Stimulated activated CD4-positive, alpha-beta T cell treated with anti-CD3 and anti-CD28 coated beads, Interleukin-1b, Interleukin-23, amount 100 ng/mL, for 24 hours (primary cell): ENCODE results near the gene SMIM20.
A peak's percentile ranks its signal among the peaks of the same experiment; 100 is the strongest.

ENCODE experiments used
- DNase-seq, 4 experiments: peaks; one replicate each; pipeline ENCODE4 v3.0.0-alpha.2; 2020; ENCODE audit warnings: low read depth in 4 of 4, low spot score in 1 of 4

The SMIM20 gene

DNA sequence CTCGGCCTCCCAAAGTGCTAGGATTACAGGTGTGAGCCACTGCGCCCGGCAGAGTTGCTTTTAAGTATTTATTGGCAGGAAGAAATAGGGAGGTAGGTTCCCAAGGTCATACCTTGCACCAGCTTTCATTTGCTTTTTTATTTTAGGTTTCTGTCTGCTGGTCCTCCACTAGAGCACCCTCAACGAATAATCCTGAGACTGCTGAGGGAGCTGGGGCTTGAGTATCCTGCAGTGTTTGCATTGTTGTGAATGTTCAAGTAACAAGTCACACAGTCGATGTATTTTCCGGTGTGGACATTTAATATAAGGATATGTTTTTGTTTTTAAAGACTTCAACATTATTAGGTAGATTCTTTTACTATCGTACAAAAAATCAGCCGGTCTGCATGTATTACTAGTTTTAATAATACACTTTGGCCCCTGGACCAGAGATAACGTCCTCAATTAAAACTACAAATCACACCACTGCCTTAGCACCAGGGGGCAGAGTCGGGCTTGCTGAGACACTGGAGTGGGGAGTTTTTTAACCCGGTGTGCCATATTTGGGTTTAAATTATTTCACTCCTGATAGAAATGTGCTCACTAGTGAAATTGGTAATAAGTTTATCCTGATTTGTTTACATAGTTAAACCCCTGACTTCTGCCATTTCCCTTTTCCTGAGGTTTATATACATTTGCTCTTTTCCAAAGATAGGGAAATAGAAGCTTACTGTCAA, 11.6 kb downstream of the SMIM20 start:
- no peak for DNase-seq

DNA sequence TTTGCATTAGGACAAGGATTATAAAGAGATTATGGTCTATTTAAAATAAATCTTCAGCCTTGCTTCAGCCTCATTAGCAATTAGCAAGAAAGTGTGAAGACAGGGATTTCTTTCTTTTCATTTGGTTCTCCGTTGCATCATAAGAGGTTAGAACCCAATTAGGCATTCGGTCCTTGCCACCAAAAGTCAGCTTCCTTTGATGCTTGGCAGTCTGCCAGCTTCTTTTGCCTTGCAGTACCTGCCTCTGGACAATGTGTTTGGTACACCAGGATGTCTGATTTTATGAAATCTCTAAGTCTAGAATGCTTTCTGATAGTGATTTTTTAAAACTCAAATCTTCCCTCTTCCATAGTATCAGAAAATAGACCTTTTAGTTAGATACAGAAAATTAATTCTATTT, 12.4 kb downstream of the SMIM20 start:
- no peak for DNase-seq

DNA sequence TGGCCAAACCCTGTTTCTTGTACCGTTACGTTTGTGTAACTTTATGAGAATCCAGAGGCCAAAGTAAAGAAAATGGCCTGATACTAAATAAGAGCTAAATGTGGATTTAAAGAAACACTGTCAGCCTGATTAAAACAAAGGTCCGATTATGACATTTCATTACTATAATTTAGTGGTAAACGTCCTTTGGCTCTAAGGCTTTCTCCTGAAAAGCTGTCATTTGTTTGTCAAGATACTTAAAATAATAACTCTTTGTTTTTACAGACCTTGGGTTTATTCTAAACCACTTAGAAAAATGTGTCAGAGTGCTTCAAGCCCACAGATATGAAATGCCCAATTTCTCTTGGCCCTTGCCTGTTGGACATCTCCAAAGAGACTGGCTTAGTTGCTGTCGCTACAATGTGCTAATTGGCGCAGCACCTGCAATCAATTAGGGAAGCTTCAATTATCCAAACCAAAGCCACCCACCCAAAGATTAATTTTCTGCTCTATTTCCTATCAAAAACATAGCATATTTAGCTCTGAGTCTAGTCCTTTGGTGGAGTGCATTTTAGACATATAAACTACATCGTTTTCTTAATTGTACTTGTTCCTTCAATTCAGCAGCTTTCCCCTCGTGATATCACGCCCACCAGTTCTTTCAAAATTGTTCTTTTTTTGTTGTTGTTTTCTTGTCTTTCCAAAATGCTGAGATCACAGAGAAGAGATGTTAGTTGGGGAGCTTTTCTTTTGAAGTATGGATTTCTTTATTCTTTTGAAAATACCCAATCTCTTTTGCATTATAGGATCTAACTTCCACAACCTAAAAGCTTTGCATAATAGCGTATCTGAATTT, 13.6 kb downstream of the SMIM20 start:
- DNase-seq = no peak

DNA sequence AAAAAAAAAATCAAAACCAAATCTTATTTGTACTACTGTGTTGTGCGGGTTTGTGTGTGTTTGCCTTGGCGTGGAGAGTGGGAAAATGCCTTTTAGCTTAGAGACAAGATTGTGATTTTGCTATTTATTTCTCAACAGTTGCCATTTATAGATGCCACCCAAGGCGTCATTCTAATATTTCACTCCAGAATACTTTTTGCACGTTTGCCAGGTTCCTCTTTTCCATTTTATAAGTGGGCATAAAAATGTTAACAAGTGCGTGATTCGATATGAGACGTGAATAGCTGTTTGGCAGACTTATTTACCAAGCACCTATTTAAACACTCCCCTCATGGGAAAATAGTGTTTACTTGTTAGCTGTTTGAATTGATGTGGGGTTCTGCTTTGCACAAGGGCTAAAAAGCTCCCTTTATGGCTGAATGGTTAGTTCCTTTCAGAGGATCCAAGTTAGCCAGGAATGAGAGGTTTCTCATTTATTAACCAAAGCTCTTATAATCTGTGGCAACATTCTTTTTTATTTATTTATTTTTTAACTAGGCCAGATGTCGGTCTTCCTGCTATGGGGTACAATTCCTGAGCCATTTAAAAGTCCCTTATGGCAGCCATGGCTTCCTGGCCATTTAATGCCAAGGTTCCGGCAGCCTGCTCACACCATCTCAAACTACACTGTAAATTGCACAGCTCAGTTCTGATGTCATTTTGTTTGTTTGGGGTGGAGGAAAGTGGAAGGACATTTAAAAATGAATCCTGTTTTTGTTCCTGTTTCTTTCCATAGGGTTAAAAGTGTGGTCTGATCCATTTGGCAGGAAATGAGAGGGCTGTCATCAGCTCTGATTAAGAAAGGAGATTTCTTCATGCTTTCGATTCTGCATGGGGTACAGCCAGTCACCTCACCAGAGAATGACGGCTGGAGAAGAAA, 14.6 kb downstream of the SMIM20 start:
- no peak for DNase-seq

DNA sequence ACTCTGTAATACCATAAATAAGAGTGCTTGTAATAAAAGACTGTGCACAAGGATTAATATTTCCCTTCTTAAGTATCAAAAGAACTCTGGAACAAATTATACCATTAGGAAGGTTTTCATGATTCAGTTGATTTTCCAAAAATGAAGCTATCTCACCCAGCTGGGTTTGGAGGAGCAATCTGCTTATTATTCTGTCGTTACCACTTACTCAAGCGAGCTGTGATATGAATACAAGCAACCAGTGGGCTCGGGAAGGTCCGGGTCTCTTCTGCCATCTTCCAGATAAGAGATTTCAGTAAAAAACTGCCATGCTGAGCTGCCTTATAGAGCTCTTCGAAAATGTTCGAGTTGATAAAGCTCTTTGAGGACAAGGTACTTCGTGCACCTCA, 15.3 kb downstream of the SMIM20 start:
- DNase-seq = no peak

DNA sequence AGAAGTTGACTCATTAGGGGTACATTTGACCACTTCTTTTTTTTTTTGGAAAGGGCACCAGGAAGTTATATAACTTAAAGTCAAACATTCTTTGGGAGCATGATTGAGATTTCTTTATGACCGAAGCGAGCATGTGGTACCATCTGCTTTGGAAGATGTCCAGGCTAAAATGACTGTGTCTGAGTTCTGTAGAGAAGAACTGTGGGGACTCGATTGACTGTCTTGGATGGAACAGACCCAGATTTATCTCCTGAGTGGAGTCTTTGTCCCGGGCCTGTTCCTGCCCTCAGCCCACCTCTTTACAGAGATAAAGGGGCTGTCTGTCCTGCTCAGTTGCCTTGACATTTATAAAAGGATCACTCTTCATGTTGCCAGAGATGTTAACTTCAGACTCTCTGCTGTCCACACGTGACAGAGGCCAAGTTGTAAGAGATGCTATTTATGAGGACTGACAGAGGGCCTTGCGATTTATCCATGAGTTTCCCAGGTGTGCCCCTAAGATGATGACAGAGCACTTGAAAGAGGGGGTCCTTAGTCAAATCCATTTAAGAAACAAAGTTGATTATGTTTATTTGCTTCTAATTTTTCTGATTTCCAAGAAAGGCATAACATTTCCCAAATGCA, 16.8 kb downstream of the SMIM20 start:
- no peak for DNase-seq

DNA sequence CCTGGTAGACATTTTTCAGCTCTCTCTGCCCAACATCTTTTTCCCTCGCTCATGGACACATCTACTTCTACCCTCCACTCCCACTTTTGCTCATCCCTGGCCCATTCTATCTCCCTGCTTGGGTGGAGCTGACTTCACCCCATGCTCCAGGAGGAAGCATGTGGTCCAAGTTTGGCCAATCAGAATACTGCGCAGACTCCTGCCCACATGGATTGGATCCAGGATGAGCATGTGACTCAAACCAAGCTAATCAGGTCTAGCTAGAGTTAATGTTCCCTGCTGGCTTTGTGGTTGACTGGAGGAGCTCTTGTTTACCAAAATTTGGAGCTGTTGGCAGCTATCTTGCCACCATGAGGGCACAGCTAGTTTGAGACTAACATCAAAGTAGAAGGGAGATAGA, 22.7 kb downstream of the SMIM20 start:
- DNase-seq = no peak

DNA sequence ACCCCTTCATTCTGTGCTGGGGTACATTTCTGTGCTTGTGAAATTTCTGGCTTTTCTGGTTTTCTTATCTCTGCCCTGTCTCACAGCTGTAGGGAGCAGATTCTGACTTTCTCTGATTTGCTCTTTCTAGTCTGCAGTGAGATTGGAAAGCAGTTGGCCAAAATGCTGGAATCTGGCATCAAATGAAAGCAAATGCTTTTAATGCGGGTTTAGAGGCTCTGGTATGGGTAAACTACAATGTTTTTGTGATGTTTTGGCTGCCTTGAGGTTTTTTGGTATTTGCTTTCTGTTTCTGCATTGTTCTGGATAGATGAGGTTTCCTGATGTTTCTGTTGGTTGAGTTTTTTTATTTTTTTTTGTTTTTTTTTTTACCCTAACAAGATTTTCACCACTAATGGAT, 23.8 kb downstream of the SMIM20 start:
- no peak for DNase-seq

DNA sequence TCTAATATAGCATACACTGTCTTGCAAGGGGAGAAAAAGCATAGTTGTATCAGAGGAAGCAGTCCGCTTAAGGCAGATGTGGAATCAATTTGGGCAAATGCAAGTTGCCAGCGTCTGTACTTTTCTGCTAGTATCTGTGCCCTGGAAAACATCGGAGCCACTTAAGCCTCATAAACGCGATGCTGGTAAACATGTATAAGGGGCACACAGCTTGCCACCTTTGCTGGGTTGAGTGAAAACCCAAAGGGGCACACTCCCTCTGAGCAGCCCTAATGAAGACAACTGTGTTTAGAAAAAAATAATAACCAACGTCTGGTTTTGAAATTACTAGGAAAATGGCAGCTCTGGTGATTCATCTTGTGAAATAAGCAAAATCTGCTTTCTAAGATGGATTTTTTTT, 24.3 kb downstream of the SMIM20 start:
- no peak for DNase-seq

DNA sequence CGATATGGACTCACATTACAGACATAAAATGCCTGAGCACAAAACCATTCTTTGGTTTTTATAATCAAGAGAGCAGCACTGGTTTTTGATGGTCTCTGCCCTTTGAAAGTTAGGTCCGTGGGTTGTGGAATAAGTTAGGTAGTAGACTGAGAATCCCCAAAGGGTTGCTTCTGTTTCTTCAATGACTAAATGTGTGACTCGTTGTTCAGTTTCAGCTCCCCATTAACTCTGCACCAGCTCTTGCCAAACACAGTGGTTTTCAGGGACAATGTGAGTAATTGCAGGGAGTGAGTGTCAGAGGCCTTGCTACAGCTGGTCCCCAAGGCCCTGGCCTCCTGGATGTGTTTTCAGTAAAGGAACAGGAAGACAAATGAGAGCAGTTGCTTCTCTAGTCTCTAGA, 24.8 kb downstream of the SMIM20 start:
- peak in 2 of 4 experiments; percentile 4 to 45 for DNase-seq

DNA sequence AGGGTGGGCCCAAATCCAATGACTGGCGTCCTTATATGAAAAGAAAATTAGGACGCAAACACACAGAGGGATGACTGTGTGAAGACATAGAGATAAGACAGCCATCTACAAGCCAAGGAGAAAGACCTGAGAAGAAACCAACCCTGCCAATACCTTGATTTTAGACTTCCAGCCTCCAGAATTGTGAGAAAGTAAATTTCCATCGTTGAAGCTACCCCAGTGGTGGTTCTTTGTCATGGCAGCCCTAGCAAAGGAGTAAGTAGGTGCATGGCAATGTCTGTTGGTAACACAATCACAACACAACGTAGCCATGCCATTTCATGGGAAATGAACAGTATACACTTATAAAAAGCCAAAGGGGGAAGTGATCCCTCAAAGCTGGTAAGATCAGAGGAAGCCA, 25.3 kb downstream of the SMIM20 start:
- no peak for DNase-seq

DNA sequence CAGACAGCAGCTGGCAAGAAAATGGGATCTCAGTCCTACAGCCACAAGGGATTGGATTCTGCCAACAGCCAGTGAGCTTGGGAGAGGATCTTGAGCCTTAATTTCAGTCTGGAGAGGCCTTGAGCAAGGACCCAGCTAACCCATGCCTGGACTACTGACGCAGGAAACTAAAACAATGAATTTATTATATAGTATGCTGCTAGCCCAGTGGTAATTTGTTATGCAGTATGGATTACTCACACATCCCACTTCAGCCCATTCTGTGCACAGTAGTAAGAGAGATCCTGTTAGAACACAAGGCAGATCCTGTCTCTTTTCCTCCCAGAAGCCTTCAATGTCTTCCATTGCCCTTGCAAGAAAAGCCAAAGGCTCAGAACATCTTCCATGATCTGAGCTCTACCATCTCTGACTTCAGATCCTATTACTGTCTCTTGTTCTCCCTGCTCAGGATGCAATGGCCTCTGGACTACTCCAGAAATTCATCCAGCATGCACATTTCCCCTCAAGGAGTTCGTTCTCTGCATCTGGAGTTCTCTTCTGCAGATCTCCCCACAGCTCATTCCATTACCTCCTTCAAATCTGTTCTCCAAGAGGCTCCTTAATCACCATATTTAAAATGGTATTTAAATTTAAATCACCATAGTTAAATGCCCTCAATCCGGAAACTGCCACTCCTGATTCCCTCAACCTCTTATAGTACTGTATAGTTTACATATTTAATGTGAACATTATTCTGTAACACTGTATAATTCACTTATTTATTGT, 27.6 kb downstream of the SMIM20 start:
- no peak for DNase-seq

DNA sequence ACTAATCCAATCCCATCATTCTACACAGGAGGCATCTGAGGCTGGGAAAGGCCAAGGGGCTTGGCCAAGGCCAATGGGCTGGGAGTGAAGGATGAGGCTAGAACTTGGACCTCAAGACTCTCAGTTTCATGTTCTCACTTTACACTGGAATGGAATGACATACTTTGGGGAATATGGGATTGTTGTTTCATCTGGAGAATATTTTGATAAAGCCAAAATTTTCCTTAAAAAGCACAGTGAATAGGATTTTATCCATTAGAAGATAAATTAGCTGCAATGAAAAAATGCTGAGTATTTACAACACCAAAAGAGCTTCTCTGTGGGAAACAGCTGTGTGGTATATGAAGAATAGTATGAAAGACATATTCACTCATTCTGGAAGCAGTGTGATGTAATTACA, 29.3 kb downstream of the SMIM20 start:
- no peak for DNase-seq

DNA sequence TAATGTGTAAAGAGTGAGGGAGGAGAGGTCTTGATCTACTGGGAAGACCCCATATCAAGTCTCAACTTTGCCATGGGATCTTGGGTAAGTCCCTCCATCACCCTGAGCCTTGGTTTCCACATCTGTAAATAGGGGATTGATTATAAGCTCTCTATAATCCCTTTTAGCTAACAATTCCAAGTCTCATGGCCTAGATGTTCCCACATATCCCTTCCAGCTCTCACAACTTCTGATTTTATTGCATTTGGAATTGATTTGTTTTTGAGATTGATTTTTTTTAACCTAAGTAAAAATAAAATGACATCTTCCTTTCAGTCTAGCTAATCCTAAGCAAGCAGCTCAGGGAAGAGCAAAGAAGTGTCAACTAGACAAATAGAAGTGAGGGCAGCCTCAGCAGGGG, 29.8 kb downstream of the SMIM20 start:
- no peak for DNase-seq

DNA sequence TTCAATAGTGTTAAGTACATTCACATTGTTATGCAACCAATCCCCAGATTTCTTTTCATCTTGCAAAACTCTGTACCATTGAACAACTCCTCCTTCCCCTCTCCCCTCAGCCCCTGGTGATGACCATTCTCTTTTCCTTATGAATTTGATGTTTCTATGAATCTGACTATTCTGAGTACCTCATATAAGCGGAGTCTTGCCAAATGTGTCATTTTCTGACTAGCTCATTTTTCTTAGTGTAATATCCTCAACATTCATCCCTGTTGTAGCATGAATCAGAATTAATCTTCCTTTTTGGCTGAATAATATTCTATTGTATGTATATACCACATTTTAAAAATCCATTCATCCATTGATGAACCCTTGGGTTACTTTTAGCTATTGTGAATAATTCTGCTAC, 34.0 kb downstream of the SMIM20 start:
- DNase-seq = no peak

DNA sequence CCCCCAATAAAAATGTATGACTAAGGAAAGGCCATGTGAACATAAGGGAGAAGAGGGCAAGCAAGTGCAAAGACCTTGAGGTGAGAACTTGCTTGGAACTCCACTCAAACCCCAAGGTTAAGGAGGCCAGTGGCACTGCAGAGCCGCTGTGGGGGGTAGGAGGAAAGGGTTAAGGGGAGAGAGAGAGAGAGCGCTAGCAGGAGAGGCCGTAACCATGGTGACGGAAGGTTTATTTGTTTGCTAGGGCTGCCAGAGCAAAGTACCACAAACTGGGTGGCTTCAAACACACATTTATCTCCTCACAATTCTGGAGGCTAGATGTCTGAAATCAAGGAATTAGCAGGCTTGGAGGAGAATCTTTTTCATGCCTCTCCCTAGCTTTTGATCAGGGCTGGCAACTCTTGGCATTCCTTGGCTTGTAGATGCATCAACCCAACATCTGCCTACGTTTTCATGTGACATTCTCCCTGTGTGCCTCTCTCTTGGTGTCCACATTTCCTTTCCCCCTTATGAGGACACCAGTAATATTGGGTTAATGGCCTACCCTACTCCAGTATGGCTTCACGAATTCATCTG, 35.2 kb downstream of the SMIM20 start:
- DNase-seq = no peak

DNA sequence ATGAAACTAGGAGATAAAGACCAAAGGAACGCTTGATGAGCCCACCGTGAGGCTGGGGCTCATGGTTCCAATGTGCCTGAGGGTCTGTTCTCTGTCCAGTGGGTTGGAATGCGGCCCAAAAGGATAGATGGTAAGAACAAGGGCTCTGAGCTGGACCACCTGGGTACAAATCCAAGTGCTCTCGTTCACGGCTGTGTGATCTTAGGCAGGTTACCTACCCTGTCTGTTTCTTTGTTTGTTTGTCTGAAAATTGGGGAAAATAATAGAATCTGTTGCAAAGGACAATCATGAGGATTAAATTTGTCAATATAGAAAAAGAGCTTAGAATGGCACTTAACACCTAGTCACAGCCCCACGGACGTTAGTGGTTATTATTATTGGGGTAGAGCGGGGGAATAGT, 36.0 kb downstream of the SMIM20 start:
- no peak for DNase-seq

DNA sequence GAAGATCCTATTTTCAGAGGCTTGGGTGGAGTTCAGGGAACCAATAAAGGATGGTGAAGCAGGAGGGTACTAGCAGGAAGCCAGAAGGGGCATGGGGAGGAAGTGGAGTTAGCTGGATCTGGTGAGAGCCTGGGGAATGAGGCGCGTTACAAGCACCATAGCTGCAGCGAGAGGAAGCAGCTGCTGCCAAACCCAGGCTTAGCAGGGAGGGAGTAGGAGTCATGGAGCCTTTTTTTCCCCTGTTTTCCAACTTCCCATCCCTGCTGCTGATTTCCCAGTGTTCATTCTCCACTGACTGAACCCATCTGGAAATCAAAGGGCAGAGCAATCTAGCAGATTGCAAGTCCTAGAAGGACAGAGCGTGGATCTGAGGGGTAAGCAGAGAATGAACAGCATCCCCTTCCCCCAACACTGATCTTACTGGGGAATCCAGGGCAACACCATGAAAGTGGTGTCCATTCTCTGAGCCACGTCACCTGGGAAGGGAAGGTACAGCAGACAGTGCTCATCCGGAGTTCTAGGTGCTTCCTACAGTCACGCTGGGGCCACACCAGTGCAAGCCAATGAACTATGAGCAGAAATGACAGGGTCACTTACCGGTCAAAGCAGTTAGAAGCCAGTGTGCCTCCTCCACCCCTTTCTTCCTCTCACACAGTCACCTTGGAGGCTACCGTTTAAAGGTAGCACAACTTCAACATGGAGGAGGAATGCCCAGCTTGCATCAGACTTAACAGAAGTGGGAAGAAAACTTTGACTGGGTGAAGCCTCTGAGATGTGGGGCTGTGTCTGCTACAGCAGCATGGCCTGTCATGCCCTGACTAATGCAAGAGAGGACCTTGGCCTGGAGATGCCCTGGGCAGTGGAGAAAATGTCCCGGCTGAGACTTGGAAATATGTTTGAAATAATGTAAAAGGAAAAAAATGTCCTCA, 36.7 kb downstream of the SMIM20 start:
- DNase-seq = no peak

DNA sequence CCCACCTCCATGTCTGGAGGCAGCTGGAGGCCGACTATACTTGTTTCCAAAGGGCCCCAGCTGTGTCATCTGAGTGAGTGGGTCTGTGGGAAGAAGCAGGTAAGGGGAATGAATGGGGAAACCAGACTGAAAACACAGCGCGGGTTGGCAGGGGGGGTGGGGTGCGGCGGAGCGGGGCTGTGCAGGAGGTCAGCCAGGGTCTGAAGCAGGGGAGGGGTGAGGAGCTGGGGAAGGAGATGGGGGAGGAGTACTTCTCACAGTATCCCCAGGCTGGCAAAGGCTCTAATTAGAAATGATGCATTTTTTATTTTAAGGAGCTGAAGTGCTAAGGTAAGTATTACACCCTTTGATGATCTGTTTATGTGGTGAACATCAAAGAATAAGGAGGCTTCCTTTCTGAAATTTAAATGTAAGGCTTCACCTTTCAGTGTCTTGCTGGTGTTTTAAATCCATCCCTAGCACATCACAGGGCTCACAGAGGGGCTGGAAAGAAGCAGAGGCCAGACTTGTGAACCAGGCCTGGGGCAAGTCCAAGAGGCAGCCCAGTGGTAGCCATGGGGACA, 37.5 kb downstream of the SMIM20 start:
- DNase-seq = no peak
